LoVo (cell line): ENCODE measurements around the gene SDR42E2.
"Not testable (repeated sequence)": the region's sequence is repeated elsewhere in the genome, so short reads cannot be mapped to it uniquely, and the experiment has no call there.

Source experiments
- DNase-seq: peaks from one replicate; pipeline ENCODE4 v3.0.0-alpha.2; 2016; ENCODE audit warnings: low spot score

SDR42E2 gene

DNA sequence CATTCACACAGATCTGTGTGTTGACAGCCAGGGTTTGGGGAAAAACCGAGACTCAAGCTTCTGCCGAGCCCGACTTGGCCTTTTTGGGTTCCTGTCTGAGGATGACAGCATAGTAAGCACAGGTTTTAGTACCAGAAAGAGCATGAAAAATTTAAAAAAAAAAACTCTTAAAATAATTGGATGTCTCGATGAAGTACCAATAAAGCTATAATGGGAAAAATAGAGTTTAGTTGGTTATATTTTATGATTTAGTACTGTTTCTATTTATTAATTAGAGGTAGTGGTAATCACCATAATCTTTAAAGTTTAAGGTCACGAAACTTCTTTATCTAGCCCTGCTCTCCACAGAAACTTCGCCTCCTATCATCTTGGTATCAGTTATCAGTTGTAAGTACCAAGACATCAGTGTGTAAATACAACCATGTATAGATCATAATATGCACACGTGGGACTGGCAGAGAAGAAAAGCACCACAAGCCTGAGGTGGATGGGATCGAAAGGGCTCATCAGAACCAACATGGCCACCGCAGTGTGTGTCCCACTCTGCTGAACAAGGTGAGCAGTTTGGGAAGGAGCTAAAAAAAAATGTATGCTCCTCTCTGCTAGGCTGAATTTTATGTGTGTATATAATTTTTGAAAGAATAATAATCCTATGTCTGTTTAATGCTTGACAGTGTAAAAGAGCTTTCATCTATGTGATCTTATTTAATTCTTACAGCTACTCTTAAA lies 29.4 kb downstream of the SDR42E2 start:
- no peak for DNase-seq

DNA sequence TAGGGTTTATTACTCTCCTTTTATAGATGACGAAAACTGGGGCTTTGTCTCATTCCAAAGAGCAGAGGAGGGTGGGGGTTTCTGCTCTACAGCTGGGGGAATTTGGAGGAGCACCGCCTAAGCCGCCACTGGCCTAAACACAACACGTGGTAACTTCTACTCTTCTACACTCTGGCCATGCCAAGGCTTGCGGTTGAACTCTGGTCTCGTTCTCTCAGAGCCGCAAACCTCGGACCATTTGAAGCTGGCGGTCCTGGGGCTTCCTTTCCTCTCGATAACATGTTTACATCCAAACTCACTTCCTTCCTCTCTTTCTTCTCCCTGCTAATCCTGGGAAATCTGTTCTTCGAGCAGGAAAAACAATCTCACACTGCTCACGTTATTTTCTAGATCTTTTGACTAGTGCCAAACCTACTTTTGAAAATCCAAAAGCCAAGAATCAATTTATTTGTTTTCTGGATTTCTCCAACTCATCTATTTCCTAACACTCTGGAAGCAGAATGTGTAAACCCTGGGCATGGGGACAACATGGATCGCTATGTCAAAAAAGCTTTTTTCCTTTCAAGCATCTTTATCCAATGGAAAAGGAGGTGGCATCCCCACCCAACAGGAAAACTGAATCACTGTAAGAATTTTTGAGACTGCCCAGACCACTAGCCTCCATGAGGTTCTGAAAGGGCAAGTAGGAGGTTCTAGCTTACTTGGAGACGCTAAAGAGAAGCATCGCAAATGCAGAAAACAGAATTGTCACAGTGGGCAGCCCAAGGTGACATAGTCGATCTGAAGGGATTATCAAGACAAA lies 30.2 kb downstream of the SDR42E2 start:
- DNase-seq, result peak; percentile 59

DNA sequence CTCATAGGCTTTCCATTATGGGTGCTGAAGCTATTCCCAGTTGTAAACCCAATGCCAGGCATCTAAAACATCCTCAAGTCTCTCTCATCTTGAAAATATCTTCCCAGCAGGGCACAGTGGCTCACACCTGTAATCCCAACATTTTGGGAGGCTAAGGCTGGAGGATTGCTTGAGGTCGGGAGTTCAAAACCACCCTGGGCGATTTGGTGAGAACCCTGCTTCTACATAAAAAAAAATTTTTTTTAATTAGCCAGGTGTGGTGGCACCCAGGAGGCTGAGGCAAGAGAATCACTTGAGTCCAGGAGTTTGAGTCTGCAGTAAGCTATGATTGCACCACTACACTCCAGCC lies 30.7 kb downstream of the SDR42E2 start:
- DNase-seq, result no peak

DNA sequence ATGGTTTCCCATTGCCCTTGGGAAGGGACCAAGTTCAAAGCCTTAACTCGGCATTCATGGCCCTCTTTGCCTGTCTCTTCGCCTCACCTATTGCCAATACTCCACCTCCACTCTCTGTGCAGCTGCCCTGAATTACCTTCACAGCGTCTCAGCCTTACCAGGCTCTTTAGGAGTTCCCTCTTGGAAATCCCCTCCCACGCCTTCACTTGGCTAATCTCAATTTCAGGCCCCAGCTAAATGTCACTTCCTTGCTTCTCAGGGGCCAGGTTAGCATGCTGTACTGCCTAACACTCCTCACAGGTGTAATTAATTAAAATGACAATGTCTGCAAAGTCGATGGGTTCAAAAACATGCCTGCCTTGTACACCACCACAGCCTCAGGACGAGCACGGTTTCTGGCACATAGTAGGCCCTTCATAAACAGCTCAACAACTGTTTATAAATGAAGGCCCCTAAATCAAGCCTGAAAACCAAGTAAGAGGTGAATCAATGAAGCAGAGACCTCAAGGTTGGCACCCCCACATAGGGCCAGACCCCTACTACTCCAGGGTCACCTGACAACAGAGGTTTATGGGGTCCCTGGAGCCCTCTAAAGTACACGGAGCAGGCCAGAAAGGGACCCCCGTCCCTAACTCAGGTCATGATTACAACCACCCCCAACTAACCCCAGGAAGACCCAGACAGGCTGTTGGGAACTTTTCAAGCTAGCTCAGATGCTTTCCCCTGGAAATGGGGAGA lies 32.6 kb downstream of the SDR42E2 start:
- DNase-seq, result no peak

DNA sequence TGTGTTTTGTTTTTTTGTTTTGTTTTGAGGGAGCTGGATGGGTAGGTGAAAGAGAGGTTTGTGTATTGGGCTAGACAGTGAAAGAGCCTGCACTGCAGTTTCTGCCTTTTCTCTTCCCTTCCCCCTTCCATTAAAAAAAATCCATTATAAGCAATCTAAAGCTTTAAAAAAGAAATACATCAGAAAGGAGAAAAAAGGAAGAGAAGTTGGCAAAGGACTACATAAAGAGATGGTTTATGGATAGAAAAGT lies 33.1 kb downstream of the SDR42E2 start:
- DNase-seq, result no peak

DNA sequence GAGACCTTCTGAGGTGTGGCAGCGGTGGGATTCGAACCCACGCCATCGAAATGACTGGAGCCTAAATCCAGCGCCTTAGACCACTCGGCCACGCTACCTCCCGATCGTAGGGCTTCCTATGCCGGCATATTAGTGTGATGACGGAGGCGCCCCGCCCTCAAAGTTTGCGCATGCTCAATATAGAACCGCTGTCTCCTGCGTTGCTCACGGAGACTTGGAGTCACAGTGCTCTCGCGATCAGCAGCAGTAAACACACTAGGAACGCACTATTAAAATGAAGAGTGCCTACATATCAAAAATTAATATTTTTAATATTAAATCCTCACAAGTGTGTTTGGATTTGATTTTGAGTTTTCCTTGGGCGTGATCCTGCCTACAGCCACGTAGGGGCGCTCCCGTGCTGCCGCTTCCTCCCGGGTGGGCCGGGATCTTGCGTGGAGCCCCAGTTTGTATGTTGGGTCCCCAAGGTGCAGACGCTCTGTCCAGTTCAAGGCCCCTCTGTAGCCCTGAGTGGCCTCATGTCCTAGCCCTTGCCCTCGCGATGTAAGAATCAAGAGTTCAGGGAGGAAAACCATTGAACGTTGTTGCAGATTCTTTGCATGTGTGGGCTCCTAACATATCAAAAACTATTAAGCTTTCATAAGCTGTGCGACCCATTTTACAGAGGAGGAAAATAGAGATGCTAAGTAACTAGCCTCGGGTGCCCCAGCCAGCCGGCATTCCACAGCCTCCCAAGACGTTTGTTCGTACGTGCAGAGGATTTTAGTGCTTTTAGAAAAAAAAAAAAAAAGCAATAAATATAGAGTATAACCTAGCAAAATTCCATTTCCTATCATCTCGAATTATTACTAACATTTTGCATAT lies 33.6 kb downstream of the SDR42E2 start:
- peak; percentile 87 for DNase-seq

DNA sequence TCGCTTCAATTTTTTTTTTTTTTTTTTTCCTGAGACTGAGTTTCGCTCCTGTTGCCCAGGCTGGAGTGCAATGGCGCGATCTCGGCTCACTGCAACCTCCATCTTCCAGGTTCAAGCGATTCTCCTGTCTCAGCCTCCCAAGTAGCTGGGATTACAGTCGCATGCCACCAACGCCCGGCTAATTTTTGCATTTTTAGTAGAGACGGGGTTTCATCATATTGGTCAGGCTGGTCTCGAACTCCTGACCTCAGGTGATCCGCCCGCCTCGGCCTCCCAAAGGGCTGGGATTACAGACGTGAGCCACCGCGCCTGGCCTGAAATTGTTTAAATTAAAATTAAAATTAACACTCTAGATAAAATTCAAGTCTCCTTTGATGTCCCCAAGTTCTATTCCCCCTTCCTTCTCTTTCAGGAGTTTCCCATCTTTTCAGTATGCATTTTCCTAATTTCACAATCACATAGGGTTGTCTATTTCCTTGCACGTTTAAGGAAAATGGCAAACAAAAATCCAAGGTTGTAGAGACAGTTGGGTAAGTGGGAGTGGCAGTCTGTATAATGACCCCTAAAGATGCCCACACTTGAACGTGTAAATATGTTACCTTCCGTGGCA lies 34.4 kb downstream of the SDR42E2 start:
- DNase-seq, result not testable (repeated sequence)

DNA sequence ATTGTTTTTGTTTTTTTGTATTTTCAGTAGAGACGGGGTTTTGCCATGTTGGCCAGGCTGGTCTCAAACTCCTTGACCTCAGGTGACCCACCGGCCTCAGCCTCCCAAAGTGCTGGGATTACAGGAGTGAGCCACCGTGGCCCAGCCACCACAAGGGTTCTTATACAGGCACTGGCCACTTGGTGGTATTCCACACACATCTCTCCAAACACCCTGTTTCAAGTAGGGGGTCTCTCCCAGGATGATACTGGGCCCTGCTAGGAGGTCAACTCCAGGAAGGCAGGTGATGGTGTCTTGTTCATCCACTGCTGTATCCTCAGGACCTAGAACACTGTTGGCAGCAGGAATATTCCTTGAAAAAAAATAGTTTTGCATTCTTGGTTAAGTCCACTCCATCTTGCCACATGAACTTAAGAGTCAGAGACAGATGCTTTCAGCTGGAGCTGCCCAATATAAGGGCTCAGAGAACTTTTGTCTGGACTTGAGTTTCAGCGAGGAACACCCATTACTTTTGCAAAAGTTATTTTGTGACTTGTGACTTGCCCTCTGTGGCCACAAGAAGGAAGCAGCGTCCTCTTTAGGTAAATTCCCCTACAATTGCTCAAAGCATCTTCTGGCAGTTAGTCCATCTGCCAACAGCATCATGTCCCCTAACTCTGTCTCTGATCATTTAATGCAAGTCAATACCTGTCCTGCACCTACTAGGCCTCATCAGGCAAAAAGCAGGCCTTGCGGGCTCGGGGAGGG lies 36.4 kb downstream of the SDR42E2 start:
- DNase-seq, result no peak

DNA sequence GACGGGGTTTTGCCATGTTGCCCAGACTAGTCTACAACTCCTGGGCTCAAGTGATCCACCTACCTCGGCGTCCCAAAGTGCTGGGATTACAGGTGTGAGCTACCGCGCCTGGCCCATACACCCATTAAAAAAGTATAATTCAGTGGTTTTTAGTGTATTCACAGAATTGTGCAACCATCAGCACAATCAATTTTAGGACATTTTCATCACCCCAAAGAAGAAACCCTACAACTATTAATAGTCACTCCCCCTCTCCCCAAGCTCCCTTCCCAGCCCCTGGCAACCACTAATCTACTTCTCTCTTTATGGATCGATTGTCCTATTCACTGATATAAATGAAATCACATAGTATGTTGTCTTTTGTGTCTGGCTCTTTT lies 39.9 kb downstream of the SDR42E2 start:
- no peak for DNase-seq

DNA sequence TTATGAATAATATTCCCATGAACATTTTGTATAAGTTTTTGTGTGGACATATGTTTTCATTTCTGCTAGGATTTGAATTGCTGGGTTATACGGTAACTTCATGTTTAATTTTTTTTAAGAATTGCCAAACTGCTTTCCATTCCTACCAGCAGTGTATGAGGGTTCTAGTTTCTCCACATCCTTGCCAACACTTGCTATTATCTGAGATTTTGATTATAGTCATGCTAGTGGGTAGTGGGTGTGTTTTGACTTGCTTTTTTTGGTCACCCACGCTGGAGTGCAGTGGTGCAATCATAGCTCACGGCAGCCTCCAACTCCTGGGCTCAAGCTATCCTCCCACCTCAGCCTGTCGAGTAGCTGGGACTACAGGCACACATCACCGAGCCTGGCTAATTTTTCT lies 40.8 kb downstream of the SDR42E2 start:
- DNase-seq, result no peak

DNA sequence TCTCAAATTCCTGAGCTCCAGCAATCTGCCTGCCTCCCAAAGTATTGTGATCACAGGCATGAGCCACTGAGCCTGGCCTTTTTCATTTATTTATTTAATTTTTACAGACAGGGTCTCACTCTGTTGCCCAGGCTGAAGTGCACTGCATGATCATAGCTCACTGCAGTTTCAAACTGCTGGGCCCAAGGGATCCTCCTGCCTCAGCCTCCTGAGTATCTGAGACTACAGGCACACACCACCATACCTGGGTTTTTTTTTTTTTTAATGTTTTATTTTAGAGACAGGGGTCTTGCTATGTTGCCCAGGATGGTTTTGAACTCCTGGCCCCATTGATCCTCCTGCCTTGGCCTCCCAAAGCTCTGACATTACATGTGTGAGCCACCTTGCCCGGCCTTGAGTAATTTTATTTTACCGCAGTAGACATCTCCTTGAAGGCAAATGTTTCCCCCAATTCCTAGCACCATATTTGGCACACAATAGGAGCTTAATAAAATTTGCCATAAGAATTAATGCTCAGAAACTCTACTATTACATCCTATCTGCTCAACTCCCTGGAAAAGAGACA lies 41.9 kb downstream of the SDR42E2 start:
- DNase-seq, result no peak

DNA sequence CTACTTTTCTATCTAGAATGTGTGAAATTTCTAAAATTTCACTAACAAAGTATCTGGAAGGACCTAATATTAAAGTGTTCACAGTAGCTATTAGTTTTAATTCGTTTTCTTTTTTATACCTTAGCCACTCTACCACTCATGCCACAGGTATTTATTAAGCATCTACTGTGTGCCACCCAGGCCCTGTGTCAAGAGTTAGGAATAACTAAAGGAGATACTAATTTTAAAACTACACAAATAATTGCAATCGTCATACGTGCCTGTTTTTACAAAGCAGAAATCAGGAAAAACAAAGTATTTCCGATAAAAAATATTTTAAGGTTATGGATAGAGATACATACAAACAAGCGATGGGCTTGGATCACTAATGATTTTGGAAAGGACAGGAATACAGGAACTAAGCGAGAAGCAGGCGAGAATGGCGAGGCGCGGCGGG lies 43.3 kb downstream of the SDR42E2 start:
- DNase-seq, result no peak

DNA sequence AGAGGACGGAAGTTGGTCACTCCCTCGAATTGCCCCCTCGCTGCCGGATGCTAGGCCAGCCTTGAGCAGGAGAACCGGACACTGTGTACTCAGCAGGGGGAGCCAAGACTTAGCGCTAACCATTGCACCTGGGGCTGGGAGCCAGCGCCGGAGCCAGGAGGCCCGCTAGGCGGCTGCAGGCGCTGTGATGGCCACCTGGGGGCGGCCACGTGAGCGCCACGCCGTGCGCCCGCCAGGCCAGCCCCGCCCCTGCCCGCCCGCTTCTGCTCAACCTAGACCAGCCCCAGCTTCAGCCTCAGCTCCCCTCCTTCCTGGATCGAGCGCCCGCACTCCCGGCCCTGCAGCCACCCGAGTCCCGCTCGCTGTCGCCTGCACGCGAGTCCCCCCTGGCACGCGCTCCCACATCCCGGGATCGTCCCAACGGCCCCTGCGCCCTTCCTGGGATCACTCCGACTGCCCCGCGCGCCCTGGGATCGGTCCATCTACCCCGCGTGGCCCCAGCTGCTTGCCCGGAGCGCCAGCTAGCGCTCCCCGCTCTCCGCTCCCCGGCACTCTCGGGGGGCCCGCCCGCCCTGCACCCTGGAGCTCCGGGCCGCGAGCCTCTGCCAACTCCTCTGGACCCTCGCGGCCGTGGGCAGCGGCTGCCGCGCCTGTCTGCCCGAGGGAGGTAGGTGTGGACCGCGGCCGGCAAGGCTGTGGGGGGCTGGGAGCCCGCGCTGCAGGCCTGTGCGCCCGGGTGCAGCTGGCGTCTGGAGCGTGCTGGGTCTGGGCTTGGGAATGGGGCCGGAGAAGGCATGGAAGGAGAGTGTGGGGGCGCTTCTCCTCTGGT lies 43.9 kb downstream of the SDR42E2 start, which contains the start of gene EEF2K:
EEF2K (plus strand) TSS at position 266 of the 829 bp plus-strand sequence. CDS start 19,452 bp downstream, outside the sequence.
- DNase-seq, result peak; percentile 98

DNA sequence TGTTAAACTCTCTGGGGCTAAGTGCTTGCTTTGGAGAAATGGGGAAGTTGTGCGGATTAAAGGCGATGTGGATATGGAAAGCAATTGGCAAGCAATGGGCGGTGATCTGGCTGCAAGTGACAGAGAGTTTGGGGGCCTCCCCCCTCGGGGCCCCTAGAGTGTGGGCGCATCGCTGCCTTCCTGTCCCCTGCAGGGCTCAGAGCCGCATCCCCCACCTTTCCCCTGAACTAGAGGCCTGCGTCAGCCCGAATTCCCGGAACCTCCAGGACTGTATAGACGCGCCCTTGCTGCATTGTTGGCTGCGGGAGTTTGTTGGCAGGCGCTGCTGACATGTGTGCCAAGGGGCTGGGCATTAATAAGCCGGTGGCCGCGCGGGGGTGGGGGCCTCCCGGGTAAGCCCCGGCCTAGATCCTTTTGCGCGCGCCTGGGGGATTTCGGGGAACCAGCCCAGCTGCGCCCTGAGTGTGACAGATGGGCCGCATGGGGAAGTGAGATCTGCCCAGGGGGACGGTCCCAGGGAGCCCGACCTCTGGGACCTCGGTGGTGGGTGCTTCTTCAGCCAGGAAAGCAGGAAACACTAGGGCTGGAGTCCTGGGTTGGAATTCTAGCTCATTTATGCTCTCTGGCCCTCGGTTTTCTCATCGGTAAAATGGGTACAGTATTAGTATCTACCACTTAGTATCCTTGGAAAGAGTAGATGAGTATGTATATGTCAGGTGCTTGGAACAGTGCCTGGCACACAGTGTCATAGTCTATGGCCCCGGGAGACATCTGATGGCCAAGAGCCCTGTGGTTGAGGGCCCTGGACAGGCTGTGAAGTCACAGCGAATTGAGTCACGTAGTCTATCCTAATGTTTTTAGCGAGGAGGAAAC lies 44.8 kb downstream of the SDR42E2 start:
- DNase-seq, result no peak

DNA sequence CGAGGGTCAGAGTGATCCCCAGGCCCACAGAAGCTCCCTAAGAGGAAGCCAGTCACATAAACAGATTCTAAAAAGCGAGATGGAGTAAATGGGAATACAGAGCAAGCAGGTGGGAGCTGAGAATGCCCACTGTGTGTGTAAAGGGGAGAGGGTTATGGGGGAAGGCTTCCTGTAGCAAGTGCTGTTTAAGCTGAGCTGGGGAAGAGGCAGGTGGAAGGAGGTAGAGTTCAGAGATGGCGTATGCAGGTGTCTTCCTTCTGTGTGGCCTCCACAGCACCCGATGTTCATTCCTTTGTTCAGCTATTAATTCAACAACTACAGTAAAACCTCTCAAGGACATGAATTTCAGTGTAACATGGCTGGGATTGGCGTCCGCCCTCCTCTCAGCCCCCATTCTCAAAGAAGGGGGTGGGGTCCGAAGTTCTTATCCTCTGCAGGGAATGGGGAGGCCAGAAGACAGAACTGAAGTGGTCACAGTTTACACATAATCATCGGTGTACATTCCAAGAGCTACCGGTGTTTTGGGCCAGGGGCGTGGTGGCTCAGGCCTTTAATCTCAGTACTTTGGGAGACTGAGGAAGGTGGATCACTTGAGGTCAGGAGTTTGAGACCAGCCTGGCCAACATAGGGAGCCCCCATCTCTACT lies 45.5 kb downstream of the SDR42E2 start:
- no peak for DNase-seq

DNA sequence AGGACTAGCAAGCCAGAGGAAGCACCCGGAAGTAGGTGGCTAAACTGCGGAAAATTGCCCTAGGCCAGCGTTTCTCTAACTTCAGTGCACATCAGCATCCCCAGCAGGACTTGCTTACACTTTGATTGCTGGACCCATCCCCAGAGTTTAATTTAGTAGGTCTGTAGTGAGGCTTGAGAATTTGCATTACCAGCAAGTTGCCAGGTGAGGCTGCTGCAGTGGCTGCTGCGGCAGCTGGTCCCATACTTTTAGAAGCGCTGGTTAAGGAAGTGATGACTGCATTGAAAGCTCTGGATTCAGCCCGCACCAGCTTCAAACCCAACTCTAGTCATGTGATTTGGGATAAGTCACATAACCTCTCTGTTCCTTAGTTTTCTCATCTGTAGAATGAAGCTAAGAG lies 48.0 kb downstream of the SDR42E2 start:
- no peak for DNase-seq

DNA sequence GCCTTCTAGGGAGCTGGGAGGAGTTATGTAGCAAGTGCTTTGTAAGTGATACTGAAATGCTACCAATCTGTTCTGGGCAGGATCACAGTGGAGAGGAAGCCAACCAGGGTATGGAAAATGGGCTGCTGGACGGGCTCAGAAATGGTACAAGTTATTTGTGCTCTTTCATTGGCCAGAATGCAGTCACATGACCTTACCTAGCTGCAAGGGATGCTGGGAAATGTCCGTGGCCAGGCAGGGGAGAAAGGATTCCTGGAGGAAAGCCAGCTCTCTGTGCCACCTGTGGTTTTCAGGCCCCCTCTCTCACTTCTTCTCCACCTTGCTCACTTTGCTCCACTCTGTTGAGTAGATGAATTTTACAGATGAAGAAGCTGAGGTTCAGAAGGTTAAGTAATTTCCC lies 48.5 kb downstream of the SDR42E2 start:
- no peak for DNase-seq

DNA sequence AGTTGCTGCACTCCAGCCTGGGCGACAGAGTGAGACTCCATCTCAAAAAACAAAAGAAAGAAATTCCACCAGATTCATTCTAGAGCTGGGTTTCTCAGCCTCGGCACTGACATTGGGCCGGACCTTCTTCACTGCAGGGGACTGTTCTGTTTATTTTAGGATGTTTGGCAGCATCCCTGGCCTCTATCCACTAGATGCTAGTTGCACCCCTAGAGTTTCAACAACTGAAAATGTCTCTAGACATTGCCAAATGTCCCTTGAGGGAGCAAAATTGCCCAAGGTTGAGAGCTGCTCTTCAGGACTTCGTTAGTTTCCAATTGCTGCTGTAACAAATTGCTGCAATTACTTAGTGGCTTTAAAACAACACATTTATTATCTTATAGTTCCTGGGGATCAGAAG lies 50.9 kb downstream of the SDR42E2 start:
- no peak for DNase-seq
